ENCODE measurements around the gene RPL14. TPM values are rescaled to one million over a fixed set of nuclear protein-coding genes. Genes with fewer than 3 reads are reported as not detected.

The RPL14 gene
- total and polyA plus RNA-seq, 2 of the 13 experiments (the other 11 are each of a cell fraction or from before 2014, with no cell fraction given), result 502 to 1,291 TPM

GRCh38 chr3:40458473-40458872, 1.3 kb downstream of the RPL14 start:
- H3K4me1 ChIP-seq (ENCODE audit: insufficient read depth, low read length), result peaks cover 49% of the 10 kb centered on the region
- peaks cover 33% of the 10 kb centered on the region for H3K79me2 ChIP-seq (ENCODE audit: insufficient read depth, low read length)
- DNase-seq (ENCODE audit: low spot score), result no peak
- ChIA-PET POLR2A (interaction anchor here (0.6 to 3.9 kb wide), 4 partner anchors 18 to 1594 kb away, joined by 4 to 37 read pairs (median 12); partner anchors contain the start of genes ZNF619, ZNF620 and ZNF621), CTCF (ENCODE audit: low intra/inter-chr PET ratio, low total read pairs) (no interaction called here)
- peak; percentile 4 for FAIRE-seq
- BruUV-seq (replicated peaks), result no TSS peak
- peak overlapping the region; percentile 80 to 98 (median 84) for H3K4me3 ChIP-seq (replicated peaks in 1 of 3; ENCODE audit: insufficient read depth in 1 of 3, low read depth in 2 of 3, low read length in 3 of 3)
- intact Hi-C loops (cut with micrococcal nuclease; ENCODE audit: unreplicated experiment) (loop anchor here (5.0 to 10.0 kb wide), 2 partner anchors 49 to 646 kb away; partner anchors contain the start of gene ZNF620), in situ Hi-C loops (cut with HindIII; ENCODE audit: extremely low pct_ligation_motif_present, low pct_unique_long_range_greater_than_20kb) (loop anchor here (10.0 kb wide), 1 partner anchor 144 kb away; no protein-coding TSS in a partner anchor)
- H3K9me3 ChIP-seq (ENCODE audit: low read length), result no peaks in the 10 kb centered on the region
- TF ChIP-seq ZNF513 (CRISPR knock-in tag; conservative IDR thresholded peaks at IDR 0.05), result no peak
- TF ChIP-seq HNF4A (CRISPR knock-in tag; IDR thresholded peaks at IDR 0.05), result peak; percentile 56
- no peak for TF ChIP-seq ZNF264 (CRISPR knock-in tag; IDR thresholded peaks at IDR 0.05)
- TF ChIP-seq ZBTB42 (CRISPR knock-in tag; IDR thresholded peaks at IDR 0.05), result no peak
- peak; percentile 61 for TF ChIP-seq RBFOX2 (IDR thresholded peaks at IDR 0.05; ENCODE audit: low read depth, low read length)
- 0 out of 2 replicates have a peak, but pooled peaks have one; percentile 29 for TF ChIP-seq ZBTB38 (CRISPR knock-in tag; IDR thresholded peaks at IDR 0.05)
- TF ChIP-seq NCOR1 (IDR thresholded peaks at IDR 0.05; ENCODE audit: borderline replicate concordance, low read length), result 0 out of 2 replicates have a peak, but pooled peaks have one; percentile 21
- no peak for TF ChIP-seq PCBP2 (optimal IDR thresholded peaks at IDR 0.05; ENCODE audit: low read depth, low read length, poor library complexity, severe bottlenecking)
- TF ChIP-seq SAP130 (CRISPR knock-in tag; IDR thresholded peaks at IDR 0.05; ENCODE audit: low read depth), result 0 out of 2 replicates have a peak, but pooled peaks have one; percentile 15
- peak; percentile 16; the same call in 1 of the 2 replicates for TF ChIP-seq ARID4A (CRISPR knock-in tag; IDR thresholded peaks at IDR 0.05; ENCODE audit: borderline replicate concordance)
- TF ChIP-seq ZBTB7B (CRISPR knock-in tag; IDR thresholded peaks at IDR 0.05), result no peak
- TF ChIP-seq MAX (IDR thresholded peaks at IDR 0.05), result peak; percentile 22; the same call in 1 of the 2 replicates
- no peak for TF ChIP-seq ZNF883 (CRISPR knock-in tag; IDR thresholded peaks at IDR 0.05; ENCODE audit: not compliant biosample characterization)
- peak overlapping the region; percentile 98 for H3K9ac ChIP-seq (ENCODE audit: insufficient read depth, low read depth, low read length)
- ATAC-seq, result no peak
- peak overlapping the region; percentile 85 for H3K4me2 ChIP-seq (ENCODE audit: low read depth, low read length)
- 48% methylated on average over 4 of the region's 4 CpGs for WGBS (ENCODE audit: low lambda C conversion rate)
- H2AFZ ChIP-seq (ENCODE audit: low read length), result no peak overlapping the region
- peaks cover 21% of the 10 kb centered on the region for H4K20me1 ChIP-seq (ENCODE audit: insufficient read depth, low read length)
- peak overlapping the region; percentile 86 for H3K27ac ChIP-seq (ENCODE audit: extremely low read length, insufficient read depth, low read length)
- H3K27me3 ChIP-seq (ENCODE audit: control insufficient read depth in 1 of 2, insufficient read depth in 2 of 2, low read length in 2 of 2), result no peaks in the 10 kb centered on the region; a peak in 1 of 5 replicates
- H3K36me3 ChIP-seq (replicated peaks in 1 of 2; ENCODE audit: control insufficient read depth in 1 of 2, insufficient read depth in 2 of 2, low read length in 2 of 2), result peaks cover 8 to 32% of the 10 kb centered on the region in 2 experiments
